CD4-positive, alpha-beta T cell treated with Interleukin-15 for 1 hour (primary cell): ENCODE measurements around the gene DENND6B.
"Not testable (repeated sequence)": the region's sequence is repeated elsewhere in the genome, so short reads cannot be mapped to it uniquely, and the experiment has no call there.

Experiments used
- DNase-seq: peaks from one replicate; pipeline ENCODE4 v3.0.0-alpha.2; 2020

DENND6B gene

GRCh38 chr22:50326956-50327710 is at the start of gene DENND6B:
Gene DENND6B, minus strand, starts transcription at chr22:50327012. Its CDS starts 24 bp downstream, at chr22:50326988.
- DNase-seq = peak; percentile 77

GRCh38 chr22:50376085-50376651 is 49.4 kb upstream of the DENND6B start:
- no peak for DNase-seq

GRCh38 chr22:50371101-50371648 is 44.4 kb upstream of the DENND6B start:
- no peak for DNase-seq

- DNase-seq = no peak
Measured at GRCh38 chr22:50367778-50368500, 41.1 kb upstream of the DENND6B start.

- DNase-seq = not testable (repeated sequence)
Measured at GRCh38 chr22:50363803-50364194, 37.0 kb upstream of the DENND6B start.

GRCh38 chr22:50363166-50363802 is 36.5 kb upstream of the DENND6B start:
- DNase-seq = no peak

- no peak for DNase-seq
Measured at GRCh38 chr22:50361688-50362087, 34.9 kb upstream of the DENND6B start.

GRCh38 chr22:50361222-50361621 is 34.4 kb upstream of the DENND6B start:
- no peak for DNase-seq

- no peak for DNase-seq
Measured at GRCh38 chr22:50360578-50360977, 33.8 kb upstream of the DENND6B start.

GRCh38 chr22:50357756-50358155 is 30.9 kb upstream of the DENND6B start:
- no peak for DNase-seq

GRCh38 chr22:50357222-50357621 is 30.4 kb upstream of the DENND6B start:
- no peak for DNase-seq

- no peak for DNase-seq
Measured at GRCh38 chr22:50356186-50356585, 29.4 kb upstream of the DENND6B start.

- DNase-seq = no peak
Measured at GRCh38 chr22:50348058-50348457, 21.2 kb upstream of the DENND6B start.

- no peak for DNase-seq
Measured at GRCh38 chr22:50347157-50347556, 20.3 kb upstream of the DENND6B start.

- no peak for DNase-seq
Measured at GRCh38 chr22:50346470-50346869, 19.7 kb upstream of the DENND6B start.

- DNase-seq = no peak
Measured at GRCh38 chr22:50343541-50343935, 16.7 kb upstream of the DENND6B start.

GRCh38 chr22:50342651-50343540 is 16.1 kb upstream of the DENND6B start, which contains the start of gene PPP6R2:
Gene PPP6R2, plus strand, starts transcription at chr22:50343327. Its CDS starts 50,582 bp downstream, at chr22:50393909.
- peak; percentile 84 for DNase-seq

- peak; percentile 84 for DNase-seq
Measured at GRCh38 chr22:50341977-50342650, 15.3 kb upstream of the DENND6B start.

- DNase-seq = no peak
Measured at GRCh38 chr22:50339945-50340879, 13.4 kb upstream of the DENND6B start.

- DNase-seq = no peak
Measured at GRCh38 chr22:50338860-50339462, 12.1 kb upstream of the DENND6B start.
